Dermis lymphatic vessel endothelial cell (primary cell): Measurements from ENCODE around the gene PLCE1. TPM values are rescaled to one million over a fixed set of nuclear protein-coding genes. Genes with fewer than 3 reads are reported as not detected.

ENCODE experiments used
- total RNA-seq: library from RNA; depleted of rRNA; stranded (reverse); fragments of >200 nt; gene quantifications from 2 replicates; pipeline ENCODE4 v1.2.1, GENCODE V29; 2014

Gene PLCE1
- 0.86 and 1.6 TPM in 2 replicates for total RNA-seq

DNA sequence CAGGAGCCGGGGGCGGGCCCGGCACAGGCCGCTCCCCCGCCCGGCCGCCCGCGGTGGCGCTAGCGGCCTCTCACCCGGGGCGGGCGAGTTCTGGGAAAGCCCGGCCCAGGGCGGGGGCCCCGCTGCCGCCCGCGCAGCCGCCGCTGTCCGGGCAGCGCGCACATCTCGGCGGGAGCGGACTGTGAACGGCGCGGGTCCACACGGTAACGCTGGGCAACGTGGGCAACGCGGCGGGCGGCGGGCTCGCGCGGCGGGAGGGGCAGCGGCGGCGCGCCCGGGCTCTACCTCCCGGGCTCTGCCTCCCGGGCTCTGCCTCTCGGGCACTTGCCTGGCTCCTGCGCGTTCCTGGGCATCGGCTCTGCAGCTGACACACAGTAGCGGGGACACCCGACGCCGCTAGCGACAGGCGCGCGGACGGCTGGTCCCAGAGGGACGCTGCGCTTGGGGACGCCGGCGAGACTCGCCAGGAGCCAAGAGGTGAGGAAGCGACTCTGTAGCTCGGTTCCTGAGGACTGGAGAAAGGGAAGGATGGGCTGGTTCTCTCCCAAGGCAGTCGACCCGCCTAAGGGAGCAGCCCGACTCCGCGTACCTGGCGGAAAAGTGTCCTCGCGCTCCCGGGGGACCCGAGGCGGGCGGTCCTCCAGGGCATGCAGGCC, at the start of gene PLCE1:
TSS of gene PLCE1 (plus strand) at position 150 of the 656 bp plus-strand sequence. CDS start 37,116 bp downstream, outside the sequence.

Other genes with a start within 250 kb of the PLCE1 start
- gene LGI1, start 236.0 kb upstream of the PLCE1 start, total RNA-seq: not detected in 2 replicates
- 4.9 and 5.8 TPM in 2 replicates for gene SLC35G1, start 100.0 kb upstream of the PLCE1 start, total RNA-seq